GM19025 (cell line): ENCODE measurements around the gene ANTKMT.

Experiments
- ATAC-seq: cut with Tn5 transposase; IDR thresholded peaks from one replicate; pipeline ENCODE4 v1.9.1; 2021; ENCODE audit warnings: mild to moderate bottlenecking, low read depth, moderate library complexity; ENCODE audit not compliant: unreplicated experiment

Gene ANTKMT

DNA sequence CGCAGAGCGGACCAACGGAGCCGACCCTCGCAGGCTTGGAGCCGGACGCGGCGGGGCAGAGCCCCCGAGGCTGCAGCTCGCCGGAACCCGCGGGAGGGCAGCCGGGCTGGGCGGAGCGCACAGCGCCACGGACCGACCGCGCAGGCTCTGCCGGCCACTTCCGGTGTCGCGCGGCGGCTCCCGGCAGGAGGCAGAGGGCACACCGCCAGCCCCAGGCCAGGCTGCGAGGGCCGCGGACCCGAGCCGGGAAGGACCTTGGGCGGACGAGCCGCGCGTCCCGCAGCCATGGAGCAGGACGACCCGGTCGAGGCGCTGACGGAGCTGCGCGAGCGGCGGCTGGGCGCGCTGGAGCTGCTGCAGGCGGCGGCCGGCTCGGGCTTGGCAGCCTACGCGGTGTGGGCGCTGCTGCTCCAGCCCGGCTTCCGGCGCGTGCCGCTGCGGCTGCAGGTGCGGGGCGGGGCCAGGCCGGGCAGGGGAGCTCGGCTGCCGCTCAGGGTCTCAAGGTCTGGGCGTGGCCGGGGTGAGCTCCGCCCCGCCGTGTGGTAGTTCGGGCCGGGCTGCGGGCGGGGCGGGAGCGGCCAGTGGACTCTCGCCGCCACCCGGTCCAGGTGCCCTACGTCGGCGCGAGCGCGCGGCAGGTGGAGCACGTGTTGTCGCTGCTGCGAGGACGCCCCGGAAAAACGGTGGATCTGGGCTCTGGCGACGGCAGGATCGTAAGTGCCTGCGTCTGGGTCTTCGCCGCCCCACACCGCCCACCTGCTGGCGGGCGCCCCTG, at the start of gene ANTKMT:
Gene ANTKMT (plus strand): TSS at position 157 of the 775 bp plus-strand sequence. CDS start 129 bp downstream, at position 286.
- ATAC-seq: peak; percentile 71

DNA sequence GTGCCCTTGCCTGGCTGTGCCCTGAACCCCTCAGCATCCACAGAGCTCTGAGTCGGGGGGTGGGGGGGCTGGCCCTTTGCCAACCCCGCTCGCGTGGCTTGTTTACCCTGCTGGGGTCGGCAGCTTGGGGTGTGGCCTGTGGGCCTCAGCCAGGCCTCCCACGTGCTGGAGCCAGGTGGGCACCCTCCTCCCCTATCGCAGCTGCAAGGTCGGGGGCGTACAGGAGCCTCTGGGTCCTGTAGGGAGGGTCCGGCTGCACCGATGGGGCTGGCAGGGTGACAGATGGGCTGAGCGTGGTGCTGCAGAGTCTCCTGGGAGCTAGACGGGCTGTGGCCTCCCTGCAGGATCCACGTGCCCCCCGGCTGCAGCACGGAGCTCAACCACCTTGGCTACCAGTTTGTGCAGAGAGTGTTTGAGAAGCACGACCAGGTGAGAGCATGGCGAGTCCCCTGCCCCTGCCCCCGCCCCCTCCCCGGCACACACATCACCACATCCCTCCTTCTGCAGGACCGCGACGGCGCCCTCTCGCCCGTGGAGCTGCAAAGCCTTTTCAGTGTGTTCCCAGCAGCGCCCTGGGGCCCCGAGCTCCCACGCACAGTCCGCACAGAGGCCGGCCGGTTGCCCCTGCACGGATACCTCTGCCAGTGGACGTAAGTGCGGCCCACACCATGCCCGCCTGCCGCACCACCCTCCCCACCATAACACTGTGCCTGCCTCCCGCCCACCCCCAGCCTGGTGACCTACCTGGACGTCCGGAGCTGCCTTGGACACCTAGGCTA, 49.4 kb upstream of the ANTKMT start:
- no peak for ATAC-seq

GRCh38 chr16:672371-672770, 48.6 kb upstream of the ANTKMT start:
- no peak for ATAC-seq

- no peak for ATAC-seq
These were observed 48.1 kb upstream of the ANTKMT start for GRCh38 chr16:672851-673250.

DNA sequence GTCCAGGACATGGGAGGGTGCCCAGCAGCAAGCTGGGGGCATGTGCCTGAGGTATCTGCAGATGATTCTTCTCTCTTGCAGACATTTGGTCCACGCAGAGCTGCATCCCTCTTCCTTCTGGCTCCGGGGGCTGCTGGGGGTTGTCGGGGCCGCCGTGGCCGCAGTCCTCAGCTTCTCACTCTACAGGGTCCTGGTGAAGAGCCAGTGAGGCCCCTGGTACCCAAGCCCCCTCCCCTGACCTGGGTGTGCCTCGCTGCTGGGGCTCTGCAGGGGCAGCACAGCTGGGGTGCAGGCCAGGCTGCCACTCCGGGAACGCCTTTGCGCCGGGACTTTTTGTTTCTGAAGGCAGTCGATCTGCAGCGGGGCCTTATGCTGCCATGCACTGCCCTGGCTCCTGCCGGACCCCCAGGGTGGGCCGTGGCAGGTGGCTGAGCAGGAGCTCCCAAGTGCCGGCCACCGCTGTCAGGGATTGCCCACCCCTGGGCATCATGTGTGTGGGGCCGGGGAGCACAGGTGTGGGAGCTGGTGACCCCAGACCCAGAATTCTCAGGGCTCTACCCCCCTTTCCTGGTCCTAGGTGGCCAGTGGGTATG, 47.5 kb upstream of the ANTKMT start:
- no peak for ATAC-seq

GRCh38 chr16:674214-674881, 46.6 kb upstream of the ANTKMT start:
- no peak for ATAC-seq

DNA sequence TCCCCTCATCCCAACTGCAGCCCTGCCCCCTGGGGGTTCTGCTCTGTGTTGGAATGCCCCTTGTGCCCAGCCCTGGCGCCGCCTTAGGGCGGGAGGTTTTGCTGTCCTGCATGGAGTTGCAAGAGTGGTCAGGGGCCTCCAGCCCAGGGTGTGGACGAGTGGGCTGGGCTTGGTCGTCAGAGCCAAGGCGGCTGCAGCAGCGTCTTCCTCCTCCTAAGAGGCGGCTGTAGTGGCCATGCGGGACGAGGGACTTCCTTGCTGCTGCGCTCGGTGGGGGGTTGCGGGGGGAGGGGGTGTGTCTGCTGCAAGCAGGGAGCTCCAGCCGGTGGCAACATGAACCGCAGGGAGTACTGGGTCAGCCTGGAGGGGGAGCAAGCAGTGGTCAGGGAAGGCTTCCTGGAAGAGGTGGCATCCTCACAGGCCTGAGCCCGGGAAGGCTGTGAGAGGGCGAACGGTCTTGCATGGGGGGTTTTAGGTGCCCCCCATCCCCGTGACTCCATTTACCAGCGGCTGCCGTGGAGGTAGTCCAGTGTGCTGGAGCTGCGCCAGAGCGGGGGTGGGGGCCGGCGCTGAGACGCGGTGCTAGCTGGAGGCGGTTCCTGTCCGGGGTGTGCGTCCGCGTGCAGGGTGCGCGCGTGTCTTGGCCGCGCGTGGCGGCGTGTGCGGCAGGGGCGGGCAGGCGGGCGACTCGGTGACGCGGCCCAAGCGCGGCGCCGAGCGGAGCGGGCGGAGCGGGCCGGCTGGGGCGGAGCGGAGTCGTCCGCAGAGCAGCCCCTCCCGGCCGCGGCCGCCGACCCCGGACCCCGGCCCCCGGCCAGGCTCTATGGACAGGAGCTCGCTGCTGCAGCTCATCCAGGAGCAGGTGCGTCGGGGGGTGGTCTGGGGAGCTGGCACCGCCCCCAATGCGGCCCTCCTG, 45.7 kb upstream of the ANTKMT start, which contains the start of gene RHBDL1:
Gene RHBDL1 (plus strand): TSS at position 704 of the 916 bp plus-strand sequence. CDS start 120 bp downstream, at position 824.
- no peak for ATAC-seq

DNA sequence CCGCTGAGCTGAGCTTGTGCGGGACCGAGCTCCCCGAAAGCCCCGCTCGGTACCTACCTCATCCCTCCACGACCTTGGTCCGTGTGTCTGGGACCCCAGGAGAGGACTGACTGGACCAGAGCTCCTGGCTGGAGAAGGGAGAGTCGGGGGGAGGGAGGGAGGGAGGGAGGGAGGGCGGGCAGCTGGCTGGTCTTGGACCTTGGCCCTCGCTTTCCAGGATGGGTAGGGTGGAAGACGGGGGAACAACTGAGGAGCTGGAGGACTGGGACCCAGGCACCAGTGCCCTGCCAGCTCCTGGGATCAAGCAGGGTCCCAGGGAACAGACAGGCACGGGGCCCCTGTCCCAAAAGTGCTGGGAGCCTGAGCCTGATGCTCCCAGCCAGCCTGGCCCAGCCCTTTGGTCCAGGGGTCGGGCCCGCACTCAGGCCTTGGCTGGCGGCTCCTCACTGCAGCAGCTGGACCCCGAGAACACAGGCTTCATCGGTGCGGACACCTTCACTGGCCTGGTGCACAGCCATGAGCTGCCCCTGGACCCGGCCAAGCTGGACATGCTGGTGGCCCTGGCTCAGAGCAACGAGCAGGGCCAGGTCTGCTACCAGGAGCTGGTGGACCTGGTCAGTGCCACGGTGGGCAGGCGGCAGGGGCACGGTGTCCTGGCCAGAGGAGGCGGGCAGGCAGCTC, 44.9 kb upstream of the ANTKMT start:
- ATAC-seq: no peak

- no peak for ATAC-seq
These were observed 44.4 kb upstream of the ANTKMT start for GRCh38 chr16:676565-676902.

GRCh38 chr16:676913-677312, 44.0 kb upstream of the ANTKMT start:
- ATAC-seq: no peak

DNA sequence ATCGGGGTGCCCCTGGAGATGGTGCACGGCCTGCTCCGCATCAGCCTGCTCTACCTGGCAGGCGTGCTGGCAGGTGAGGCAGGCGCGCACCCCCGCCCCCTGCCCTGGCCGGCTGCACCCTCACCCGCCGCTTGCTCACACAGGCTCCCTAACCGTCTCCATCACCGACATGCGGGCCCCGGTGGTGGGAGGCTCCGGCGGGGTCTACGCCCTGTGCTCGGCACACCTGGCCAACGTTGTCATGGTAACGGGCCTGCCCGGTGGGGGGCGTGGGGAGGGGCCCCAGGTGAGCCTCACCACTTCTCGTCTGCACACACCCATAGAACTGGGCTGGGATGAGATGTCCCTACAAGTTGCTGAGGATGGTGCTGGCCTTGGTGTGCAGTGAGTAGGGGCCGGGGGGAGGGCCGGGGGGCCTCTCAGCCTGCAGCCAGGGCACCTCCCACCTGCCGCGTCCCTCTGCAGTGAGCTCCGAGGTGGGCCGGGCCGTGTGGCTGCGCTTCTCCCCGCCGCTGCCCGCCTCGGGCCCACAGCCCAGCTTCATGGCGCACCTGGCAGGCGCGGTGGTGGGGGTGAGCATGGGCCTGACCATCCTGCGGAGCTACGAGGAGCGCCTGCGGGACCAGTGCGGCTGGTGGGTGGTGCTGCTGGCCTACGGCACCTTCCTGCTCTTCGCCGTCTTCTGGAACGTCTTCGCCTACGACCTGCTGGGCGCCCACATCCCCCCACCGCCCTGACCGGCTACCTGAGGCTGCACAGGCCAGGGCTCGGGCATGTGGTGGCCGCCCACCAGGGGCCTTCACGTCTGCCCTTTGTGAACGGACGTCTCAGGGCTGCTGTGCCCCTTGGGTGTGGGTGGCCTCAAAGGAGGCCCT, 43.4 kb upstream of the ANTKMT start:
- ATAC-seq: no peak

GRCh38 chr16:678209-678857, 42.6 kb upstream of the ANTKMT start:
- no peak for ATAC-seq

DNA sequence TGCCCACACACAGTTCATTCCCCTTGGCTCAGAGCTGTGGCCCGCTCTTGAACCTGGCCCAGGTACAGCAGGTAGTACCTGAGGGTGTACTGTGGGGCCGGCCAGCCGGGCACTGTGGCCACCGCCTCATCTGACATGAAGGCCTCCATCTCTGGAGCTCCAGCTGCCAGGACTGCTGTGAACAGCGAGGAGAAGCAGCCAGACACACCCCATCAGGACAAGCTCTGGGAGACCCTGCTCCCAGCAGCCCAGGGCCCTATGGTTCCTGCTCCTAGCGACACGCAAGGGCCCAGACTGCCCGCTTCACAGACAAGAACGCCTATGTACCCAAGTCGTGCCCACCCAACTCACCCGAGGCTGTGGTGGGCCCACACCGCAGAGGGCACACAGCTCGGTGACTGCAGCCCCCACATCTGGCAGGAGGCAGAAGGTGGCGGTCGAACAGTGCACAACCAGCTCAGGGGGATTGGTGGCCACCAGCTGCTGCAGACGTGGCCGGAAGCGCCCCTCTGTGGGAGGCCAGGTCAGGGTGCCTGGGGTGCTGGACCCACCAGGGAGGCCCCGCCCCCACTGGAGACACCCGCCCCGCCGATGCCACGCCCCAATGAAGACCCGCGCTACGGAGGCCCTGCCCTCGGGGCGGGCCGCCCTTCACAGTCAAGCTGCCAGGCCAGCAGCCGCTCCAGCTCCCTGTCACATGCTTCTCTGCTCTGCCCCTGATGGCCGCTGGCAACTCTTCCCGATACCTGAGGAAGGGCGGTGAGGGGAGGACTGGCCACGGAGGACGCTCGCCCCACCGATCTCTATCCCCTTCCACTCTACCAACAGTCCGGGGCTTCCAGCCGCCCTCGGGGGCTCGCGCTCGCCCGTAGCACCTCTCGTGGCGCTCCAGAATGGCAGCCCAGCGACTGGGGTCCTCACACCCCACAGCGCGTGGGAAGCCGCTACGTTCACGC, 41.8 kb upstream of the ANTKMT start:
- ATAC-seq: no peak

DNA sequence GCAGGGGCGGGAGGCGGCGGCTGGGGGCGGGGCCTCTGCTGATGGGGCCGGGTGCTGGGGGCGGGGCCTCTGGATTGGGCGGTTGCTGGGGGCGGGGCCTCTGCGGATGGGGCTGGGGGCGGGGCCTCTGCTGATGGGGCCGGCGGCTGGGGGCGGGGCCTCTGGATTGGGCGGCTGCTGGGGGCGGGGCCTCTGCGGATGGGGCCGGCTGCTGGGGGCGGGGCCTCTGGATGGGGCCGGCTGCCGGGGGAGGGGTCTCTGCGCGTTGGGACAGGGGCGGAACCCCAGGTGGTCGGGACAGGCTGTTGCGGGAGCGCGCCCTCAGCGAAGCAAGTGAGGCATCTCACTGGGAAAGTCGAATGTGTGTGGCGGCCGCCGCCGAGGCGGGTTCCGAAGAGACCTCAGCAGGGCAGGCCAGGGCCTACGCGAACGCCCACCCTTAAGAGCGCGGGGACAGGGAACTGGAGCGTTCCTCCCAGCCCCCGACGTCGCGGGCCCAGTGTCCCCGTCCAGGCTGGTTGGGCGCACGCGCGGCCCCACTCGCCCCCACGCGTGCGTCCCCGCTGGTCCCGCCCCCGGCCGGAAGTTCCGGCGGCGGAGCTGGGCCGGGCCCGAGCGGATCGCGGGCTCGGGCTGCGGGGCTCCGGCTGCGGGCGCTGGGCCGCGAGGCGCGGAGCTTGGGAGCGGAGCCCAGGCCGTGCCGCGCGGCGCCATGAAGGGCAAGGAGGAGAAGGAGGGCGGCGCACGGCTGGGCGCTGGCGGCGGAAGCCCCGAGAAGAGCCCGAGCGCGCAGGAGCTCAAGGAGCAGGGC, 40.9 kb upstream of the ANTKMT start, which contains the start of gene STUB1:
Gene STUB1 (plus strand): TSS at position 597 of the 811 bp plus-strand sequence. CDS start 116 bp downstream, at position 713.
- peak; percentile 50 for ATAC-seq

DNA sequence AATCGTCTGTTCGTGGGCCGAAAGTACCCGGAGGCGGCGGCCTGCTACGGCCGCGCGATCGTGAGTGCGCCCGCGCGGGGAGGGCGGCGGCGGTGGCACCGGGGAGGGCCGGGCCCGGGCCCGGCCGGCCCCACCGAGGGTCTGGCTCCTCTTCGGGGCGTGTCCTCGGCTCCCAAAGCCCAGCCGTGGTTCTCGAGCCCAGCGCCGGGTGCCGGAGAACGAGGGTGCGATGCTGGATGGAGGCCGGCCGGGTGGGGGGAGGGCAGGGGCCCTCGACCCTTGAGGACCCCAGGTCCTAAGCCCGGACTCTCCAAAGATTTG, 40.4 kb upstream of the ANTKMT start:
- no peak for ATAC-seq
